GM19238 (cell line): ENCODE measurements around the gene GRK6.

ENCODE experiments used
- DNase-seq: peaks from one replicate; pipeline ENCODE4 v3.0.0; 2011; ENCODE audit warnings: low spot score; ENCODE audit not compliant: insufficient read length

The GRK6 gene

DNA sequence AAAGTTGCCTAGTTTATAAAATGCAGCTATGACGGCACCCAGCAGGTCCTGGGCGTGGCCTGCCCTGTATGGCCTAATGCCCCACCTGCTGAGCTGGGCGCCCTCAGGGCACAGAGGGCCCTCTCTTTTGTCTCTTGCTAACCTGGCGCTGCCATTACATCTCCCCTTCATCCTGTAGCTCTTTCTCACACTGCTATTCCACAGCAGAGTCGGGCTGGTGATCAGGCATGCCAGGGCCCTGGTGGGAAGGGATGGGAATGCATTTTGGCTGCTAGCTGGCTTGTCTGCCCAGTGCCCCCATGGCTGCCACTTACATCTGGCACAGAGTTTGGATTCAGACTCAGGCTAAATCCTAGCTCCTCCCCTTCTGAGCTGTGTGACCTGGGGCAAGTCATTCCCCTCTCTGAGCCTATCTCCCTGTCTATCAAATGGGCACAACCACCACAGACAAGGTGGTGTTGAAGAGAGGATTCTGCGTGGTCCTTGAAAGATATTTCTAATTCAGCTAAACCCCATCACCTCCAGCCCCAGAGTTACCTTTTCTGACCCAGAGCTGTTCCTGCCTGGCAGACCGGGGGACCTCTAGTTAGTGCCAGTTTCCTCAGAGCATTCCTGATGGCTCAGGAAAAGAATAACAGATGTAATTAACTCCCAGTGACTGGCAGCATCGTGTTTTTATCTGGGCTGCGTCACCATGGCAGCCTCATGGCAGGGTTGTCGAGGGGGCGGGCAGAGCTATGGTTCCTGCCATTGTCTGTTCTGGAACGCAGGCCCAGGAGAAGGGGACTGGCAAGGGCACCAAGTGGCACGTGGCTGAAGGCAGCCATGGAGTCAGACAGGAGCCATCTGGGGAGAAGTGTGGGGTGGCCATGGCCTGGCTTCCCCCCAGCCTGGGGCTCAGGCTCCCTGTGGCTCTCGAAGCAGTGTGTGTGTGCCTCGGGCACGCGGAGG, 26.5 kb downstream of the GRK6 start:
- no peak for DNase-seq

- DNase-seq, result no peak
These were observed 27.4 kb downstream of the GRK6 start for GRCh38 chr5:177453852-177454396.

- peak; percentile 99 for DNase-seq
These were observed 28.0 kb downstream of the GRK6 start for GRCh38 chr5:177454397-177455035.

DNA sequence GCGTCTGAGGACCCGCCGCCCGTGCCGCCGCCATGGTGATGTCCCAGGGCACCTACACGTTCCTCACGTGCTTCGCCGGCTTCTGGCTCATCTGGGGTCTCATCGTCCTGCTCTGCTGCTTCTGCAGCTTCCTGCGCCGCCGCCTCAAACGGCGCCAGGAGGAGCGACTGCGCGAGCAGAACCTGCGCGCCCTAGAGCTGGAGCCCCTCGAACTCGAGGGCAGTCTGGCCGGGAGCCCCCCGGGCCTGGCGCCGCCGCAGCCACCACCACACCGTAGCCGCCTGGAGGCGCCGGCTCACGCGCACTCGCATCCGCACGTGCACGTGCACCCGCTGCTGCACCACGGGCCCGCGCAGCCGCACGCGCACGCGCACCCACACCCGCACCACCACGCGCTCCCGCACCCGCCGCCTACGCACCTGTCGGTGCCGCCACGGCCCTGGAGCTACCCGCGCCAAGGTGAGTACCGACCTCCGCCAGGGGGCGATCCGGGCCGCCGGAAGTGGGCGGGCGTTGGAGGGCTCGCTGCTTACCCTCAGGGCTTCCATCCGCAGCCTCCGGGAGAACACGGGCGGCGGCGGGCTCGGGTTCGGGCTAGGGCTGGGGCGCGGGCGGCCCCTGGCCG, 28.7 kb downstream of the GRK6 start:
- DNase-seq, result peak; percentile 93

DNA sequence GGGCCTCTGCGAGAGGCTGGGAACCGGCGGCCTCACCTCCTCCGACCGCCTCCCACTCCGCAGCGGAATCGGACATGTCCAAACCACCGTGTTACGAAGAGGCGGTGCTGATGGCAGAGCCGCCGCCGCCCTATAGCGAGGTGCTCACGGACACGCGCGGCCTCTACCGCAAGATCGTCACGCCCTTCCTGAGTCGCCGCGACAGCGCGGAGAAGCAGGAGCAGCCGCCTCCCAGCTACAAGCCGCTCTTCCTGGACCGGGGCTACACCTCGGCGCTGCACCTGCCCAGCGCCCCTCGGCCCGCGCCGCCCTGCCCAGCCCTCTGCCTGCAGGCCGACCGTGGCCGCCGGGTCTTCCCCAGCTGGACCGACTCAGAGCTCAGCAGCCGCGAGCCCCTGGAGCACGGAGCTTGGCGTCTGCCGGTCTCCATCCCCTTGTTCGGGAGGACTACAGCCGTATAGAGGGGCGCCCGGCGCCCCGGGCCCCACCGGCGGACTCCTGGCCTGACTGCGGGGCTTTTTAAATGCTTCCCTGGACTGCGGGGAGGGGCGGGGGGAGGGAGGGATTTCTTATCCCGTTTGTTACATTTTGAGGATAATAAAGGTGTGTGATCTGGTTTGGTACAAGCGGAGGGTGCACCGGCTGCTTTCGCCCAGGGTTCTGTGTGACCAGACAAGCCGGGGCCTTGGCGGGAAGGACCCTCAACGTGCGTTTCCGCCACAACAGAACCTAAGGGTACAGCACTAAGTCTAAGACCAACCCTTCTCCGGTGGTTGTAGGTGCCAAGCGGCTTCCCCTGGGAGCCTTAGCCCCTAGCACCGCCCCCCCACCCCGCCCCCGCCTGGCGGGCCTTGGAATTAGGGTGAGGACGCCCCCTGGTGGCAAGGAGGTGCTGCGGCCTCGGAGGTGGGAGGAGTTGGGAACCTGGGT, 29.4 kb downstream of the GRK6 start:
- DNase-seq, result peak; percentile 97

- DNase-seq, result no peak
These were observed 30.1 kb downstream of the GRK6 start for GRCh38 chr5:177456591-177456964.

DNA sequence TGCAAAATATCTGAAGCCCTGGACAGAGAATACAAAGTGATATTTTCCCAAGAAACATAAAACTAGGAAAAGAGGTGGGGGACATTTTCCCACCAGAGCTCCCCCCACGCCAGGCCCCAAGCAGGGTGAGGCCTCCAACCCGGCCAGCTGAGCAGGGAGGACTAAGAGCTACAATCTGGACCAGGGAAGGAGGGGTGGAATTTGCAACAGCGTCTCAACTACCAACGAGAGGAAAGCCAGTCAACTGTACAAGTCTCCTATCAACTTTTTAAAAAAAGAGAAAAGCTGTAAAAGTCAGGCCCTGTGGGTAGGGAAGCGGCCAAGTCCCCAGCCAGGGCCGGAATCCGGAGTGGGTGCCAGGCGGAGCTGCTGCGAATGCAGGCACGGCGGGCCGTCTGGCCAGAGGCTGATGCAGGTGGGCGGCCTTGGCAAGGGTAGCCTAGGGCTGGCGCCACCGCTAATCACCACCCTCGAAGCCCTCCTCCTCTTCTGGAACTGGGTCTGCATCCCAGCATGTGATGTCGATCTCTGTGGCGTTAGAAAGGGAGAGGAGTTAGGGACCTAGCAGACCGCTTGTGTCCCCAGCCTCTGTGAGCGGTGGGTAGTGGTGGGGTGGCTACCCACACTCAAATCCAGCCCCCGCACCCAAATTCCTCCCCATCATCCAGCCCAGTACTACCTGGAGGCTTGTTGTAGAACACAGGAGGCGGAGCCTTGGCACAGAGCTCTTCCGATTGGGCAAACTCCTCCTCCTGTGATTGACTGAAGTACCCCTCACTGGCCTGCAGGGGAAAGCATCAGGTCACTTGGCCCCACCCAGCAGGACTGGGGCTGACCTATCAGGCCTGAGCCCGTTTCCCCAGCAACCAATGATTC, 30.7 kb downstream of the GRK6 start:
- peak; percentile 96 for DNase-seq

DNA sequence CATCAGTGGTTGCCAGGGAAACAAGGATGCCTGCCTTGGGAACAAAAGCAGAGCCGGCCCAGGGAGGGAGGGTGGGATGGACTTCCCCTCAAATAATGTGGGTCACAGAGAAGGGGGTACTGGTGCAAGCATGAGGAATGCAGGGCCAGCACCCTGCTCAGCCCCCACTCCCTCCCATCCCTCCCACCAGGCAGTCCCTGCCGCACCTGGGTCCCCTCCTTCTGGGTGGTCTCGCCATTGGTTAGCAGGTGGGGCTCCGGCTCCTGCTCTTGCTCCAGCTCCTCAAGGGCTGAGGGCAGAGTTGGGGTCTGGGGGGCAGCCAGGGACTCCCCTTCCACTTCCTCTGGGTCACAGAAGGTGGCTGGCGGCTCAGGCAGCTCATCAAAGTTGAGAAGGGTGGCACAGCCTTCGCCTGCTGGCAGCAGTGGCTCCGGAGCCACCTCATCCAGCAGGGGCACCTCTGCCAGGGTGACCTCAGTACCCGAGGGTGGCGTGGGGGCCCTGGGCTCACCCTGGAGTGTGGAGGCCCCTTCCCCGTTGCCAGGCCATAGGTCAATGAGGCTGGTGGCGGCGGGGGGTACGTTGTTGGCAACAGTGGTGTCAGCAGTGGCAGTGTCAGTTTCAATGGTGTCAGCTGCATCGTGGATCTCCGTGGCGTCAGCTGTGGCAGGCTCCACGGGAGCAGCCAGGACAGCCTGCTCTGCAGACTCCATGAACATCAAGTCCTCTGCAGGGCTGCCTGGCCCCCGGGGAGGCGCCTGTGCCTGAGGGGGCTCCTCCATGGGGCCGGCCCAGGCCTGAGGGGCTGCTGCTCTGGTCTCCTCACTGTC, 31.6 kb downstream of the GRK6 start:
- no peak for DNase-seq

DNA sequence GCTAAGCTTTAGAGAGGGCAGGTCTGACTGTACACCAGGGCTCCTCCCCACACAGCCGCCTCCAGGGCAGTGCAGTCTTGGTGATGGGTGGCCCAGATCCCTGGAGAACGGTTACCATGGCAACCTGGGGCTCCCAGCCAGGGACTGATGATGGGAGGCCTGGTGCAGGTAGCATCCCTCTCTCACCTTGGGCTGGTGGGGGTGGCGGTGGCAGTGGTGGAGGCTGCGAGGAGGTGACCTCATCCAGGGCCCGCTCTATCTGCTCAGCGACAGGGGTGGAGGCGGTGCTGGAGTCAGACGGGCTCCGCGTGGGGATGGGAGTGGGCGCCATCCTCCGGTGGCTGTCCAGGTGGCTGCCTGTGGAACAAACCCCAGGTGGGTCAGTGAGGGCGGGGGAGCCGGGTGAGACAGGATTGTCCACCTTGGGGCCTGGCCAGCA, 32.5 kb downstream of the GRK6 start:
- no peak for DNase-seq

- no peak for DNase-seq
These were observed 32.9 kb downstream of the GRK6 start for GRCh38 chr5:177459357-177459756.

DNA sequence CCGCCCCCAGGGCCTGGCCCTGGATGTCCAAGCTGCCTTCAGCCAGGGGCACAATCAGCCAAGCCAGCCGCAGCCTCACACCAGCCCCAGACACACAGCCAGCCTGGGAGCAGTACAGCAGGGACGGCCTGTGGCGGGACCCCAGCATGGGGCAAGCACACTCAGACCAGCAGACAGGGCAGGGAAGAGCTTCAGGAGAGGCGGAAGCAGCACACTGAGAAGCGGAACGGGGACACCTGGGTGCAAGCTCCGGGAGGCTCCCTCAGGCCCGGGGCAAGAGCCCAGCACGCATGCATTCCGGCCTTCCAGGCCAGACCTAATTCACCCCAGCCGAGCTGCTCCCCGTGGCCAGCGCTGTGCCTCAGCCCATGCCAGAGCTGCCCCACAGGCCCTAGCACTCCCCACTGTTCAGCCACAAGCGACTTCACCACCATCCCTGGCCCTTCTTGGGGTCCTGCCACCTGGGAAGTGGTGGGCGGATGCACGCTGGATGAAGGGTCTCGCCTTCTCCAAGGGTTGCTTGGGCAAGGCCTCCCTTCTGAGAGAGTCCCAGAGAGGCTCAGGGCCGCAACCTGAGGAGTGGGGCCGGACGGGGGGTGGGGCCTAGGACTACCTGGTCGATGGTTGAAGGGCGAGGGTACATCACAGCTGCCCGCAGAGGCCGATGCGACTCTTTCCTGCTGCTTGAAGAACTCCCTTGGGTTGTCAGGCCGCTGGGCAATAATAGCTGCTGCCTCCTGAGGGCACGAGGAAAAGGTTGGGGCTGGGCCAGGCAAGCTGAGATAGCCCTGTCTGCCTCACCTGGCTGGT, 33.5 kb downstream of the GRK6 start:
- DNase-seq, result no peak

- no peak for DNase-seq
These were observed 35.7 kb downstream of the GRK6 start for GRCh38 chr5:177462021-177462670.

DNA sequence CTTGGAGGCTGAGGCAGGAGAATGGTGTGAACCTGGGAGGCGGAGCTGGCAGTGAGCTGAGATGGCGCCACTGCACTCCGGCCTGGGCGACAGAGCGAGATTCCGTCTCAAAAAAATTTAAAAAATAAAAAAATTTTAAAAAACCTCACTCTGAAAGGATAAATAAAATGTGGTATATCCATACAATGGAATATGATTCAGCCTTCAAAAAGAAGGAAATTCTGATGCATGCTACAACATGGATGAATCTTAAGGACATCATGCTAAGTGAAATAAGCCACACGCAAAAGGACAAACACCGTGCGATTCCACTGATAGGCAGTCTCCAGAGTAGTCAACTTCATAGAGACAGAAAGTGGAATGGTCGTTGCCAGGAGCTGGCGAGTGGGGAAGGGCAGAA, 38.6 kb downstream of the GRK6 start:
- DNase-seq, result no peak

DNA sequence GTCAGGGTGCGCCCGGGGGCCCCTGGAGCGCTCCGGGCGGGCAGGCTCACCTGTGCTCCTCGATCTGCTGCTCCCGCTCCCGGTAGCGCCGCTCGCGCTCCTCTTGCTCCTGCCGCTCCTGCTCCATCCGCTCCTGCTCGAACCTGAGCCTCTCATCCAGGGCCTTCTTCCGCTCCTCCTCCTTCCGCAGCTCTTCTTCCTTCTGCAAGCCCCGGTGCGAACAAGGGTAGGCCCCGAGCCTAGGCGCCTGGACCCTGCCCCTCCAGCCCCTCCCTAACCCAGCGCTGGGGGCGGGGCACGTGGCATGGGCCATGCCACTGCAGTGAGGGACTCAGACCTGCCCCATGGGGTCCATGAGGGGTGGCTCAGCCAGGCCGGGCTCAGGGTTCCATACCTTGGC, 40.4 kb downstream of the GRK6 start:
- DNase-seq, result no peak

GRCh38 chr5:177467436-177467835, 41.0 kb downstream of the GRK6 start:
- DNase-seq, result no peak

GRCh38 chr5:177468329-177468684, 41.8 kb downstream of the GRK6 start:
- DNase-seq, result no peak

DNA sequence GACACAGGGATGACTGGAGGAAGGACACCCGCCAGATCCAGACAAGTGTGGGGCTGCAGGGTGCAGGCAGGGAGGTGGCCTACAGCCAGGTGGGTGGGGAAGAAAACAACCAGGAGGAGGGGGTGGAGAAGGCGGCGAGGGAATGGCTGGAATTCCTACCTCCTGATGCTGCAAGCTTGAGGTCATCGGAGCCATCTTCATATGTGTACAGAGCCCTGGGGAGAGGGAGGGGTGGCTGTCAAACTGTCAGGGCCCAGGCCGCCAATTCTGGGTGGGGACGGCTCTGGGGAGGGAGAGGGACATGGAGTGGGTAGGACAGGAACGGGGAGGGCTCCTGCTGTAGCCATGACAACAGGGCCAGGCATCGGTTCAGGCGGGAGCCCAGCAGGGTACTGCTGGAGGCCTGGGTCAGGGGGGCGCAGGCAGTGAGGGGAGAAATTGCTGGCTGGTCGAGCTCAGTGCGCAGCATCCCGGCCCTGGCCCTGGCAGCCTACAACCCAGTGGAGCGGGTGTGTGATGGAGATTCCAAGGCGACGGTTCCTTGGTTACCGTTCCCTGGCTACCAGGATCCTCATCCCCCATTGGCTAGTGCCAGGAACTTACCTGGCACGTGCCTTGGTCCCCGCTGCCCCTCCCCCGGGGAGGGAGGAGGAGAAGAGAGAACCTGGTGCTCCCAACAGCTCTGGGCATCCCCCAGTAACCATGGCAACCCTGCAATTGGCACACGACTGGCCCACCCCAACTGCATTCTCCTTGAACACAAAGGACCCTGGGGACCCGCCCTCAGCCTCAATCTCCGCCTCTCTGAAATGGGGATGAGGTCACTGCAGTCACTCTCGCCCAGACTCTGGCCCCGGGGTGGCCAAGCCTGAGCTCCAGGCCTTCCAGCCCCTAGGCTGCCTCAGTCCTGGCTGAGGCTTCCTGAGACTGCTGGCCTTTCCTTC, 42.5 kb downstream of the GRK6 start:
- DNase-seq, result no peak
